IMR-90 (cell line): ENCODE results near the gene ID1. TPM values are rescaled to one million over a fixed set of nuclear protein-coding genes. Genes with fewer than 3 reads are reported as not detected.

Source experiments
- ATAC-seq: fragments of 200-7000 bp; cut with Tn5 transposase; 2 replicates; pipeline ENCODE4 v1.9.1; 2020; ENCODE audit warnings: low read depth, mild to moderate bottlenecking, moderate library complexity
- BruUV-seq: library from RNA; stranded (reverse); fragments of 400-500 nt; replicated peaks from 2 replicates; lab custom pipeline; 2021; lab: Mats Ljungman, UMichigan
- CTCF ChIA-PET: fragments of 300-600 bp; formaldehyde crosslinking; extraction: SDS; loops from one replicate; lab custom pipeline; 2021; ENCODE audit warnings: antibody characterized with exemption; lab: Yijun Ruan, JAX
- POLR2A ChIA-PET: fragments of 300-600 bp; sonication (Branson Sonifier 250); formaldehyde crosslinking; loops from one replicate; lab custom pipeline; 2022; ENCODE audit warnings: antibody characterized with exemption; ENCODE audit not compliant: unreplicated experiment; lab: Charles Lee
- DNase-seq: peaks from one replicate; pipeline ENCODE4 v3.0.0; 2013
- H2AFZ ChIP-seq: replicated peaks from 2 replicates; pipeline ENCODE3; 2013; ENCODE audit warnings: low read length, mild to moderate bottlenecking; ENCODE audit not compliant: poor library complexity
- H2AK5ac ChIP-seq: 2 replicates; pipeline ENCODE4 v1.6.1; 2013; ENCODE audit warnings: low read depth, low read length, inconsistent platforms
- H2AK9ac ChIP-seq: replicated peaks from 2 replicates; pipeline ENCODE3; 2013; ENCODE audit warnings: mild to moderate bottlenecking, low read depth, low read length, moderate library complexity; ENCODE audit not compliant: poor library complexity
- H2BK120ac ChIP-seq: 2 replicates; pipeline ENCODE4 v1.6.1; 2013; ENCODE audit warnings: low read depth, low read length, inconsistent platforms
- H2BK15ac ChIP-seq: 3 replicates; pipeline ENCODE4 v1.6.1; 2013; ENCODE audit warnings: low read depth, low read length, inconsistent platforms
- H2BK20ac ChIP-seq: 2 replicates; pipeline ENCODE4 v1.6.1; 2013; ENCODE audit warnings: low read depth, mild to moderate bottlenecking, inconsistent platforms, low read length, moderate library complexity
- H2BK5ac ChIP-seq: 2 replicates; pipeline ENCODE4 v1.6.1; 2013; ENCODE audit warnings: mild to moderate bottlenecking, low read depth, low read length, inconsistent platforms; ENCODE audit not compliant: poor library complexity, severe bottlenecking
- H3K14ac ChIP-seq: replicated peaks from 2 replicates; pipeline ENCODE4 v1.6.1; 2013; ENCODE audit warnings: low read depth, low read length, inconsistent platforms
- H3K18ac ChIP-seq: 2 replicates; pipeline ENCODE4 v1.6.1; 2013; ENCODE audit warnings: low read depth, low read length, control low read depth
- H3K23ac ChIP-seq: 2 replicates; pipeline ENCODE4 v1.6.1; 2013; ENCODE audit warnings: low read depth, low read length, inconsistent platforms
- H3K27ac ChIP-seq: 2 replicates; pipeline ENCODE4 v1.5.1; 2013; ENCODE audit warnings: mild to moderate bottlenecking, control low read depth, low read length; ENCODE audit not compliant: insufficient read depth
- H3K27me3 ChIP-seq: 2 replicates; pipeline ENCODE4 v1.6.1; 2013; ENCODE audit warnings: low read length; ENCODE audit not compliant: control insufficient read depth, insufficient read depth
- H3K36me3 ChIP-seq: 2 replicates; pipeline ENCODE4 v1.6.1; 2013; ENCODE audit warnings: low read length, mixed read lengths; ENCODE audit not compliant: control insufficient read depth, insufficient read depth
- H3K4ac ChIP-seq: 2 replicates; pipeline ENCODE4 v1.6.1; 2013; ENCODE audit warnings: low read depth, low read length, inconsistent platforms
- H3K4me1 ChIP-seq: 2 replicates; pipeline ENCODE4 v1.6.1; 2013; ENCODE audit warnings: low read length, mixed read lengths; ENCODE audit not compliant: control insufficient read depth, insufficient read depth
- H3K4me2 ChIP-seq: 2 replicates; pipeline ENCODE4 v1.6.1; 2013; ENCODE audit warnings: low read depth, mild to moderate bottlenecking, control low read depth, low read length, moderate library complexity
- H3K4me3 ChIP-seq: 2 replicates; pipeline ENCODE4 v1.5.1; 2013; ENCODE audit warnings: low read depth, mild to moderate bottlenecking, control low read depth, low read length, moderate library complexity; ENCODE audit not compliant: insufficient read depth
- H3K56ac ChIP-seq: 2 replicates; pipeline ENCODE4 v1.6.1; 2013; ENCODE audit warnings: low read length, inconsistent platforms; ENCODE audit not compliant: insufficient read depth; ENCODE audit errors: extremely low read depth
- H3K79me1 ChIP-seq, 2 experiments: 2 replicates each; pipeline ENCODE4 v1.6.1; 2013; ENCODE audit warnings: low read length in 2 of 2, inconsistent platforms in 1 of 2, low read depth in 1 of 2
- H3K9ac ChIP-seq: 2 replicates; pipeline ENCODE4 v1.6.1; 2013; ENCODE audit warnings: low read depth, low read length, control low read depth
- H3K9me1 ChIP-seq: 2 replicates; pipeline ENCODE4 v1.6.1; 2013; ENCODE audit warnings: low read length, inconsistent platforms; ENCODE audit not compliant: insufficient read depth
- H3K9me3 ChIP-seq: 2 replicates; pipeline ENCODE4 v1.6.1; 2013; ENCODE audit warnings: low read length; ENCODE audit not compliant: control insufficient read depth, insufficient read depth
- H4K20me1 ChIP-seq: 2 replicates; pipeline ENCODE4 v1.6.1; 2013; ENCODE audit warnings: low read length, inconsistent platforms; ENCODE audit not compliant: insufficient read depth
- H4K5ac ChIP-seq: 2 replicates; pipeline ENCODE4 v1.6.1; 2013; ENCODE audit warnings: mild to moderate bottlenecking, low read depth, low read length, control low read depth
- H4K8ac ChIP-seq, 2 experiments: 2 replicates each; pipeline ENCODE4 v1.6.1; 2013; ENCODE audit warnings: low read depth in 2 of 2, low read length in 2 of 2, control low read depth in 1 of 2, inconsistent platforms in 1 of 2
- H4K91ac ChIP-seq: 2 replicates; pipeline ENCODE4 v1.6.1; 2013; ENCODE audit warnings: low read depth, low read length, inconsistent platforms; ENCODE audit not compliant: insufficient read depth
- BHLHE40 ChIP-seq: fragments of 150-350 bp; IDR thresholded peaks from 2 replicates; pipeline ENCODE4 v1.6.1; 2016; ENCODE audit warnings: mild to moderate bottlenecking, low read depth, low read length
- CEBPB ChIP-seq: IDR thresholded peaks from 2 replicates; pipeline ENCODE4 v1.6.1; 2012; ENCODE audit warnings: low read depth, low read length, improper control_type of control experiment
- CHD1 ChIP-seq: IDR thresholded peaks from 2 replicates; pipeline ENCODE4 v1.6.1; 2012; ENCODE audit warnings: low read depth, low read length, improper control_type of control experiment
- MAZ ChIP-seq: IDR thresholded peaks from 2 replicates; pipeline ENCODE4 v1.6.1; 2012; ENCODE audit warnings: low read depth, mild to moderate bottlenecking, low read length, improper control_type of control experiment, moderate library complexity, borderline replicate concordance
- NFE2L2 ChIP-seq: fragments of 150-350 bp; IDR thresholded peaks from 2 replicates; pipeline ENCODE4 v1.6.1; 2016; ENCODE audit warnings: low read depth, mild to moderate bottlenecking, low read length
- SMC3 ChIP-seq: fragments of 150-350 bp; IDR thresholded peaks from 2 replicates; pipeline ENCODE4 v1.6.1; 2016; ENCODE audit warnings: low read depth, mild to moderate bottlenecking, antibody characterized with exemption, low read length, moderate library complexity
- USF2 ChIP-seq: fragments of 150-350 bp; IDR thresholded peaks from 2 replicates; pipeline ENCODE4 v1.6.1; 2017; ENCODE audit warnings: mild to moderate bottlenecking, antibody characterized with exemption, low read length, low read depth
- WGBS, 2 experiments: methylation state at CpG; one replicate each; pipeline versions ENCODE4 v1.1.5 to v1.1.7; 2013; ENCODE audit warnings: missing lambda C conversion rate in 2 of 2; ENCODE audit not compliant: insufficient read length in 1 of 2; ENCODE audit errors: extremely low coverage in 2 of 2; 5-methylcytosine and 5-hydroxymethylcytosine counted together
- dilution Hi-C: fragments of 300-500 bp; cut with HindIII; formaldehyde crosslinking; loops from one replicate; pipeline ENCODE4 v1.14.3; 2018; ENCODE audit warnings: low sequenced_read_pairs; ENCODE audit not compliant: unreplicated experiment
- in situ Hi-C: fragments of 300-500 bp; cut with MboI; formaldehyde crosslinking; loops from 3 replicates; pipeline ENCODE4 v1.14.3; 2019; ENCODE audit warnings: low sequenced_read_pairs, inconsistent platforms, mixed read lengths
- intact Hi-C: fragments of 100-400 bp; cut with micrococcal nuclease; formaldehyde crosslinking; loops from 2 replicates; pipeline ENCODE4 v1.10.0; 2022
- polyA plus RNA-seq, 3 experiments: library from polyadenylated mRNA; depleted of rRNA; stranded (reverse); fragments of >200 nt; gene quantifications; 2 replicates each; pipeline ENCODE4 v1.2.3, GENCODE V29; 2012; ENCODE audit warnings: low replicate concordance in 1 of 3
- total RNA-seq: library from RNA; depleted of rRNA; stranded (reverse); fragments of >200 nt; gene quantifications from 2 replicates; pipeline ENCODE4 v1.2.3, GENCODE V29; 2012

Gene ID1
- total and polyA plus RNA-seq, 2 of the 4 experiments (the other 2 are of a cell fraction): 148 to 174 TPM

- no peaks in the 10 kb centered on the region for H3K9me3 ChIP-seq
- 7% methylated on average over 30 of the region's 45 CpGs; no CpG with 5 or more reads in 1 of the 2 experiments for WGBS, 2 experiments
- TF ChIP-seq BHLHE40: peak; percentile 85
- TF ChIP-seq NFE2L2: no peak
- TF ChIP-seq CEBPB: peak; percentile 81
- 0 out of 2 replicates have a peak, but pooled peaks have one; percentile 24 for TF ChIP-seq USF2
- no peak for TF ChIP-seq SMC3
- TF ChIP-seq CHD1: no peak
- TF ChIP-seq MAZ: peak; percentile 78
- ATAC-seq (no peak; the same call in 1 of the 2 replicates), DNase-seq (peak; percentile 48)
- dilution Hi-C loops (no loop called here), intact Hi-C loops (no loop called here), in situ Hi-C loops (loop anchor here (5.0 kb wide), 1 partner anchor 46 kb away; no protein-coding TSS in a partner anchor)
- CTCF ChIA-PET: interaction anchor here (1.3 to 1.6 kb wide), 2 partner anchors 46 to 48 kb away, joined by 5 read pairs; no protein-coding TSS in a partner anchor
- H3K27ac ChIP-seq: peak overlapping the region; percentile 67
- no TSS peak for BruUV-seq
- peak overlapping the region; percentile 22 to 44; a peak in 3 of 4 replicates for H4K8ac ChIP-seq
- H3K36me3 ChIP-seq: peaks cover 1% of the 10 kb centered on the region; the same call in 1 of the 2 replicates
- peak overlapping the region; percentile 26; the same call in 1 of the 2 replicates for H3K23ac ChIP-seq
- no peaks in the 10 kb centered on the region for H3K9me1 ChIP-seq
- peaks cover 18% of the 10 kb centered on the region for H4K20me1 ChIP-seq
- POLR2A ChIA-PET: interaction anchor here (0.7 kb wide), 2 partner anchors 11 to 115 kb away, joined by 3 read pairs; no protein-coding TSS in a partner anchor
- H3K4me3 ChIP-seq: no peak overlapping the region
- no peak overlapping the region for H3K56ac ChIP-seq
- H3K4me2 ChIP-seq: peak overlapping the region; percentile 64; the same call in 1 of the 2 replicates
- peak overlapping the region; percentile 65 for H4K5ac ChIP-seq
- H2BK15ac ChIP-seq: peak overlapping the region; percentile 15; the same call in 1 of the 3 replicates
- H2BK120ac ChIP-seq: peak overlapping the region; percentile 78
- peaks cover 0 to 17% of the 10 kb centered on the region in 2 experiments; a peak in 2 of 4 replicates for H3K79me1 ChIP-seq
- H2AK9ac ChIP-seq: peak overlapping the region; percentile 71
- H2AK5ac ChIP-seq: 0 out of 2 replicates have a peak overlapping the region, but pooled peaks have one; percentile 13
- H2BK5ac ChIP-seq: peak overlapping the region; percentile 66
- H2BK20ac ChIP-seq: peak overlapping the region; percentile 70
- H3K14ac ChIP-seq: 0 out of 2 replicates have a peak overlapping the region, but pooled peaks have one; percentile 22
- H4K91ac ChIP-seq: peak overlapping the region; percentile 49
- H3K27me3 ChIP-seq: no peaks in the 10 kb centered on the region
- peak overlapping the region; percentile 75 for H2AFZ ChIP-seq
- H3K9ac ChIP-seq: peak overlapping the region; percentile 22; the same call in 1 of the 2 replicates
- H3K4me1 ChIP-seq: peaks cover 23% of the 10 kb centered on the region
- H3K18ac ChIP-seq: peak overlapping the region; percentile 36; the same call in 1 of the 2 replicates
- peak overlapping the region; percentile 67 for H3K4ac ChIP-seq
Observed at GRCh38 chr20:31608251-31608945, 3.3 kb downstream of the ID1 start.
